Transverse colon (tissue), 4 donors: Measurements from ENCODE around the gene TTC39C.

ENCODE experiments used
- CTCF ChIP-seq, 5 experiments: fragments of 200-600 bp in 3 of 5; fragments of 450-650 bp in 2 of 5; sonication (generic) in 3 of 5; IDR thresholded peaks; 1 replicate in 2 of 5; 2 replicates in 3 of 5; pipeline ENCODE4 v1.5.1; 2016 to 2017; ENCODE audit warnings: antibody characterized with exemption in 5 of 5, inconsistent platforms in 3 of 5, mild to moderate bottlenecking in 2 of 5, moderate library complexity in 1 of 5
- EP300 ChIP-seq: sonication (generic); formaldehyde crosslinking; IDR thresholded peaks from one replicate; pipeline ENCODE4 v1.6.1; 2017; ENCODE audit warnings: antibody characterized with exemption, low read depth
- POLR2A ChIP-seq: fragments of 450-650 bp; IDR thresholded peaks from one replicate; pipeline ENCODE4 v1.6.1; 2016; ENCODE audit warnings: antibody characterized with exemption, mild to moderate bottlenecking, moderate library complexity
- POLR2AphosphoS5 ChIP-seq, 3 donors: sonication (generic); formaldehyde crosslinking; IDR thresholded peaks; one replicate each; pipeline ENCODE4 v1.6.1; 2016; ENCODE audit warnings: antibody characterized with exemption in 3 of 3

- TF ChIP-seq POLR2AphosphoS5 (IDR thresholded peaks at IDR 0.05) (no peak), CTCF (IDR thresholded peaks at IDR 0.05) (no peak), POLR2A (no peak), EP300 (no peak)
Observed at GRCh38 chr18:24127735-24128134, 113.2 kb downstream of the TTC39C start.
